ENCODE results near the gene E2F4.

- TF ChIP-seq CTCF (IDR thresholded peaks at IDR 0.05; ENCODE audit: poor library complexity): peak; percentile 43
- no peak for TF ChIP-seq EZH2 (IDR thresholded peaks at IDR 0.05; ENCODE audit: borderline replicate concordance)
- TF ChIP-seq EZH2phosphoT487 (IDR thresholded peaks at IDR 0.05; ENCODE audit: low read depth, severe bottlenecking, unreplicated experiment): no peak
These were observed 6.3 kb downstream of the E2F4 start for GRCh38 chr16:67198238-67198734.
